Neural cell (in vitro differentiated cells): Measurements from ENCODE around the gene ULBP2. TPM values are rescaled to one million over a fixed set of nuclear protein-coding genes. Genes with fewer than 3 reads are reported as not detected.

Source experiments
- H2AFZ ChIP-seq: fragments of 200-600, 300-800 bp; sonication (generic), shearing (Covaris generic); 2 replicates; pipeline ENCODE4 v1.6.0; 2014; ENCODE audit warnings: low read depth, mild to moderate bottlenecking, antibody characterized with exemption, low read length, moderate library complexity
- H3F3A ChIP-seq: fragments of 200-600 bp; shearing (Covaris generic); 2 replicates; pipeline ENCODE4 v1.6.1; 2016; ENCODE audit warnings: mild to moderate bottlenecking, moderate library complexity, mixed read lengths, antibody characterized with exemption, low read length; ENCODE audit not compliant: insufficient read depth, poor library complexity, severe bottlenecking
- H3K27ac ChIP-seq: fragments of 200-600, 300-800 bp; sonication (generic), shearing (Covaris generic); 2 replicates; pipeline ENCODE4 v1.5.1; 2014; ENCODE audit warnings: mild to moderate bottlenecking, low read length, moderate library complexity
- H3K27me3 ChIP-seq: fragments of 300-800, 200-600 bp; sonication (generic), shearing (Covaris generic); 2 replicates; pipeline ENCODE4 v1.6.0; 2014; ENCODE audit warnings: mild to moderate bottlenecking, low read depth, low read length, moderate library complexity; ENCODE audit not compliant: insufficient read depth
- H3K36me3 ChIP-seq: fragments of 300-800, 200-600 bp; sonication (generic), shearing (Covaris generic); 2 replicates; pipeline ENCODE4 v1.5.1; 2014; ENCODE audit warnings: mild to moderate bottlenecking, antibody characterized with exemption, low read length, moderate library complexity; ENCODE audit not compliant: insufficient read depth
- H3K4me2 ChIP-seq: fragments of 300-800, 200-600 bp; sonication (generic), shearing (Covaris generic); 2 replicates; pipeline ENCODE4 v1.6.0; 2014; ENCODE audit warnings: mild to moderate bottlenecking, low read length
- H3K4me3 ChIP-seq: fragments of 300-800, 200-600 bp; sonication (generic), shearing (Covaris generic); 2 replicates; pipeline ENCODE4 v1.5.1; 2014; ENCODE audit warnings: mild to moderate bottlenecking, low read length, moderate library complexity
- H3K79me2 ChIP-seq: fragments of 200-600 bp; shearing (Covaris generic); replicated peaks from 2 replicates; pipeline ENCODE4 v1.6.0; 2014; ENCODE audit warnings: mild to moderate bottlenecking, low read length, moderate library complexity; ENCODE audit not compliant: insufficient read depth
- H3K9ac ChIP-seq: fragments of 300-800, 200-600 bp; sonication (generic), shearing (Covaris generic); 2 replicates; pipeline ENCODE4 v1.6.1; 2016; ENCODE audit warnings: mild to moderate bottlenecking, low read length, mixed read lengths
- H3K9me2 ChIP-seq: fragments of 200-600 bp; shearing (Covaris generic); 2 replicates; pipeline ENCODE4 v1.6.1; 2016; ENCODE audit warnings: mild to moderate bottlenecking, low read length, mixed read lengths; ENCODE audit not compliant: insufficient read depth
- H3K9me3 ChIP-seq: fragments of 200-600, 300-800 bp; sonication (generic), shearing (Covaris generic); 2 replicates; pipeline ENCODE4 v1.6.1; 2016; ENCODE audit warnings: mild to moderate bottlenecking, mixed run types, low read length, moderate library complexity, mixed read lengths
- H4K20me1 ChIP-seq: fragments of 200-600 bp; shearing (Covaris generic); 2 replicates; pipeline ENCODE4 v1.6.1; 2016; ENCODE audit warnings: mild to moderate bottlenecking, mixed run types; ENCODE audit not compliant: insufficient read depth
- EP300 ChIP-seq: fragments of 450-650 bp; conservative IDR thresholded peaks from 2 replicates; pipeline ENCODE4 v1.6.1; 2014; ENCODE audit warnings: antibody characterized with exemption, mild to moderate bottlenecking, moderate library complexity; ENCODE audit not compliant: poor library complexity, severe bottlenecking
- EZH2 ChIP-seq: fragments of 200-600, 300-800 bp; shearing (Covaris generic), sonication (generic); IDR thresholded peaks from 2 replicates; pipeline ENCODE4 v1.6.1; 2014; ENCODE audit warnings: antibody characterized with exemption, low read length, borderline replicate concordance, mild to moderate bottlenecking; ENCODE audit not compliant: insufficient read depth, poor library complexity, severe bottlenecking
- MXI1 ChIP-seq: fragments of 450-650 bp; conservative IDR thresholded peaks from 2 replicates; pipeline ENCODE4 v1.6.1; 2014; ENCODE audit warnings: antibody characterized with exemption, mild to moderate bottlenecking; ENCODE audit not compliant: poor library complexity, severe bottlenecking
- POLR2AphosphoS5 ChIP-seq: IDR thresholded peaks from 2 replicates; pipeline ENCODE4 v1.6.1; 2012
- RAD21 ChIP-seq: fragments of 450-650 bp; conservative IDR thresholded peaks from 2 replicates; pipeline ENCODE4 v1.6.1; 2014; ENCODE audit warnings: antibody characterized with exemption, mild to moderate bottlenecking, moderate library complexity
- REST ChIP-seq: IDR thresholded peaks from 2 replicates; pipeline ENCODE4 v1.6.1; 2012; ENCODE audit warnings: borderline replicate concordance
- TAF1 ChIP-seq: IDR thresholded peaks from 2 replicates; pipeline ENCODE4 v1.6.1; 2012; ENCODE audit warnings: low read depth
- polyA minus RNA-seq: library from RNA; depleted of rRNA, polyadenylated mRNA; stranded (reverse); fragments of >200 nt; gene quantifications from 2 replicates; pipeline ENCODE4 v1.2.3, GENCODE V29; 2014
- polyA plus RNA-seq: library from polyadenylated mRNA; depleted of rRNA; stranded (reverse); fragments of >200 nt; gene quantifications from 2 replicates; pipeline ENCODE4 v1.2.3, GENCODE V29; 2014
- TF ChIP-seq, protein P1 (sequence below): fragments of 450-650 bp; IDR thresholded peaks from 2 replicates; pipeline ENCODE4 v1.5.1; 2014; ENCODE audit warnings: antibody characterized with exemption, mild to moderate bottlenecking, moderate library complexity; ENCODE audit not compliant: poor library complexity, severe bottlenecking

ULBP2 gene
- polyA plus RNA-seq (1.5 and 2.8 TPM in 2 replicates), polyA minus RNA-seq (1.7 TPM in 2 replicates)

DNA sequence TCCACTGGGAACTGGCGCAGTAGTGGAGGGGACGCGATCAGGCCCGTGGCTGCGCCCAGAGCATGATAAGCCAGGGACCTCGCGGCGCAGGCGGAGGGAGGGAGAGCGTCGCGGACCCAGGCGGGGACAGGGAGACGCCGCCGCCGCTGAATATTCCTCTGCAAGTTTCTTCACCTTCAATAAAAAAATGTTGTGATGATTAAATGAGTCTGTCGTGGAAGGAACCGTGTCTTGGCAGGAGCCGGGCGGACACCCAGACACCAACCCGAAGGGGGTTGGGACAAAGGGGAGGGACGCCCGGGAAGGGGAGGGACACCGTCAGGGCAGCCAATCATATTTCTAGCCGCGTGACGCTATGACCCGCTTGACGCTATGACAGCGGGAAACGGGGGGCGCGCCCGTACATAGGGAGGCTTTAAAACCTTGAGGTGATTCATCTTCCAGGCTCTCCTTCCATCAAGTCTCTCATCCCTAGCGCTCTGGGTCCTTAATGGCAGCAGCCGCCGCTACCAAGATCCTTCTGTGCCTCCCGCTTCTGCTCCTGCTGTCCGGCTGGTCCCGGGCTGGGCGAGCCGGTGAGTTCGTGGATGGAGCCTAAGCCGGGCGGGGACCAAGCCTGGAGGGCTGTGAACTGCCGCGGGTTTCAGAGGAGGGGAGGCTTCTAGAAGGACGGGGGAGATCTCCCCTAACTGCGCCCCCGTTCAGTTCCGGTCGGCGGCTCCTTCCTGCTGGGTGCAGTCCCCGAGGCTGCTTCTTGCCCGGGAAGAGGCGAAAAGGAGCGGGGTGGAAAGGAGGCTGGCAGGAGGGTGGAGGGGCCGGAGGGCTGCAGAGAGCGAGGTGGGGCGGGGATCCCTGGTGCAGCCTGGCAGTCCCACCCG lies at the start of gene ULBP2:
TSS of gene ULBP2 (plus strand) at position 432 of the 878 bp plus-strand sequence. CDS start at position 491, 59 bp downstream.
- Histone ChIP-seq H3K79me2 (no peaks in the 10 kb centered on the region), H3K36me3 (no peaks in the 10 kb centered on the region), H4K20me1 (no peaks in the 10 kb centered on the region), H3K9ac (peak within 1 kb of the TSS; percentile 73), H3K9me2 (no peaks in the 10 kb centered on the region), H3F3A (no peaks in the 10 kb centered on the region), H2AFZ (peak within 1 kb of the TSS; percentile 60), H3K9me3 (no peaks in the 10 kb centered on the region), H3K27me3 (peaks cover 65% of the 10 kb centered on the region), H3K4me2 (peak within 1 kb of the TSS; percentile 62), H3K27ac (peak within 1 kb of the TSS; percentile 42), H3K4me3 (peak within 1 kb of the TSS; percentile 88)
- TF ChIP-seq, protein P1, sequence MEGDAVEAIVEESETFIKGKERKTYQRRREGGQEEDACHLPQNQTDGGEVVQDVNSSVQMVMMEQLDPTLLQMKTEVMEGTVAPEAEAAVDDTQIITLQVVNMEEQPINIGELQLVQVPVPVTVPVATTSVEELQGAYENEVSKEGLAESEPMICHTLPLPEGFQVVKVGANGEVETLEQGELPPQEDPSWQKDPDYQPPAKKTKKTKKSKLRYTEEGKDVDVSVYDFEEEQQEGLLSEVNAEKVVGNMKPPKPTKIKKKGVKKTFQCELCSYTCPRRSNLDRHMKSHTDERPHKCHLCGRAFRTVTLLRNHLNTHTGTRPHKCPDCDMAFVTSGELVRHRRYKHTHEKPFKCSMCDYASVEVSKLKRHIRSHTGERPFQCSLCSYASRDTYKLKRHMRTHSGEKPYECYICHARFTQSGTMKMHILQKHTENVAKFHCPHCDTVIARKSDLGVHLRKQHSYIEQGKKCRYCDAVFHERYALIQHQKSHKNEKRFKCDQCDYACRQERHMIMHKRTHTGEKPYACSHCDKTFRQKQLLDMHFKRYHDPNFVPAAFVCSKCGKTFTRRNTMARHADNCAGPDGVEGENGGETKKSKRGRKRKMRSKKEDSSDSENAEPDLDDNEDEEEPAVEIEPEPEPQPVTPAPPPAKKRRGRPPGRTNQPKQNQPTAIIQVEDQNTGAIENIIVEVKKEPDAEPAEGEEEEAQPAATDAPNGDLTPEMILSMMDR, result no peak
- TF ChIP-seq TAF1, result peak; percentile 30
- TF ChIP-seq RAD21, result no peak
- TF ChIP-seq POLR2AphosphoS5, result peak; percentile 47
- peak; percentile 59 for TF ChIP-seq EP300
- TF ChIP-seq MXI1, result peak; percentile 36
- TF ChIP-seq EZH2, result no peak

DNA sequence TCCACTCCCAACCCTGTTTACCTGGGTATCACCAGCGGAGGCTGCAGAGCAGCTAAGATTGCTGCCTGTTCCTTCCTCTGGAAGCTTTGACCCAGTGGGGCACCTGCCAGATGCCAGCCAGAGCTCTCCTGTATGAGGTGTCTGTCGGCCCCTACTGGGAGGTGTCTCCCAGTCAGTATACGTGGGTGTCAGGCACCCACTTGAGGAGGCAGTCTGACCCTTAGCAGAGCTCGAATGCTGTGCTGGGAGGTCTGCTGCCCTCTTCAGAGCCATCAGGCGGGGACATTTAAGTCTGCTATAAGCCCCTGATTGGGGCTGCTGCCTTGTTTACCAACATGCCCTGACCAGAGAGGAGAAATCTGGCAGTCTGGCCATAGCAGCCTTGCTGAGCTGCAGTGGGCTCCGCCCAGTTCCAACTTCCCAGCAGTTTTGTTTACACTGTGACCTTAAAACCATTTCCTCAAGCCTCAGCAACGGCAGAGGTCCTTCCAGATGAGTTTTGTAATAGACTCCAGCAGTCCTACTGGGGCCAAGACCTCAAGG lies 46.7 kb upstream of the ULBP2 start:
- no peaks in the 10 kb centered on the region for H3K9me2 ChIP-seq
- no peaks in the 10 kb centered on the region for H3K27me3 ChIP-seq
- H3K36me3 ChIP-seq, result no peaks in the 10 kb centered on the region
- H3K79me2 ChIP-seq, result no peaks in the 10 kb centered on the region
- no peak overlapping the region for H3K4me3 ChIP-seq
- no peaks in the 10 kb centered on the region for H3K9me3 ChIP-seq
- H3F3A ChIP-seq, result no peaks in the 10 kb centered on the region
- no peak overlapping the region for H3K4me2 ChIP-seq
- no peak overlapping the region for H2AFZ ChIP-seq
- H3K9ac ChIP-seq, result no peak overlapping the region
- no peaks in the 10 kb centered on the region for H4K20me1 ChIP-seq
- TF ChIP-seq POLR2AphosphoS5 (no peak), REST (no peak)
- H3K27ac ChIP-seq, result no peak overlapping the region
